ENCODE measurements around the gene FAM81B.
A peak's percentile ranks its signal among the peaks of the same experiment; 100 is the strongest.

FAM81B gene

GRCh38 chr5:95439801-95440493 is 48.8 kb downstream of the FAM81B start:
- DNase-seq (ENCODE audit: low read depth) = no peak
- no peak overlapping the region for H3K4me3 ChIP-seq (ENCODE audit: control insufficient read depth, low read depth, low read length)
- no peak for TF ChIP-seq CTCF (IDR thresholded peaks at IDR 0.05; ENCODE audit: control insufficient read depth, insufficient read depth, low read depth, low read length, missing control alignments)

GRCh38 chr5:95440825-95441224 is 49.7 kb downstream of the FAM81B start:
- no peak overlapping the region for H3K4me3 ChIP-seq (ENCODE audit: control insufficient read depth, low read depth, low read length)
- no peak for DNase-seq (ENCODE audit: low read depth)
- TF ChIP-seq CTCF (IDR thresholded peaks at IDR 0.05; ENCODE audit: control insufficient read depth, insufficient read depth, low read depth, low read length, missing control alignments) = no peak

GRCh38 chr5:95441636-95442035 is 50.5 kb downstream of the FAM81B start:
- DNase-seq (ENCODE audit: low read depth) = no peak
- H3K4me3 ChIP-seq (ENCODE audit: control insufficient read depth, low read depth, low read length) = no peak overlapping the region
- no peak for TF ChIP-seq CTCF (IDR thresholded peaks at IDR 0.05; ENCODE audit: control insufficient read depth, insufficient read depth, low read depth, low read length, missing control alignments)

- no peak for DNase-seq (ENCODE audit: low read depth)
- TF ChIP-seq CTCF (IDR thresholded peaks at IDR 0.05; ENCODE audit: control insufficient read depth, insufficient read depth, low read depth, low read length, missing control alignments) = no peak
- H3K4me3 ChIP-seq (ENCODE audit: control insufficient read depth, low read depth, low read length) = no peak overlapping the region
Measured at GRCh38 chr5:95445442-95445841, 54.3 kb downstream of the FAM81B start.

- H3K4me3 ChIP-seq (ENCODE audit: control insufficient read depth, low read depth, low read length) = no peak overlapping the region
- no peak for TF ChIP-seq CTCF (IDR thresholded peaks at IDR 0.05; ENCODE audit: control insufficient read depth, insufficient read depth, low read depth, low read length, missing control alignments)
- DNase-seq (ENCODE audit: low read depth) = peak; percentile 28
Measured at GRCh38 chr5:95445995-95446394, 54.8 kb downstream of the FAM81B start.

- DNase-seq (ENCODE audit: low read depth) = no peak
- no peak for TF ChIP-seq CTCF (IDR thresholded peaks at IDR 0.05; ENCODE audit: control insufficient read depth, insufficient read depth, low read depth, low read length, missing control alignments)
- no peak overlapping the region for H3K4me3 ChIP-seq (ENCODE audit: control insufficient read depth, low read depth, low read length)
Measured at GRCh38 chr5:95446560-95447221, 55.5 kb downstream of the FAM81B start.
